HG02970 (cell line): ENCODE results near the gene UROC1.

Experiments used
- ATAC-seq: cut with Tn5 transposase; IDR thresholded peaks from one replicate; pipeline ENCODE4 v1.9.1; 2021; ENCODE audit warnings: mild to moderate bottlenecking, moderate library complexity, moderate number of reproducible peaks; ENCODE audit not compliant: unreplicated experiment, low FRiP score

Gene UROC1

DNA sequence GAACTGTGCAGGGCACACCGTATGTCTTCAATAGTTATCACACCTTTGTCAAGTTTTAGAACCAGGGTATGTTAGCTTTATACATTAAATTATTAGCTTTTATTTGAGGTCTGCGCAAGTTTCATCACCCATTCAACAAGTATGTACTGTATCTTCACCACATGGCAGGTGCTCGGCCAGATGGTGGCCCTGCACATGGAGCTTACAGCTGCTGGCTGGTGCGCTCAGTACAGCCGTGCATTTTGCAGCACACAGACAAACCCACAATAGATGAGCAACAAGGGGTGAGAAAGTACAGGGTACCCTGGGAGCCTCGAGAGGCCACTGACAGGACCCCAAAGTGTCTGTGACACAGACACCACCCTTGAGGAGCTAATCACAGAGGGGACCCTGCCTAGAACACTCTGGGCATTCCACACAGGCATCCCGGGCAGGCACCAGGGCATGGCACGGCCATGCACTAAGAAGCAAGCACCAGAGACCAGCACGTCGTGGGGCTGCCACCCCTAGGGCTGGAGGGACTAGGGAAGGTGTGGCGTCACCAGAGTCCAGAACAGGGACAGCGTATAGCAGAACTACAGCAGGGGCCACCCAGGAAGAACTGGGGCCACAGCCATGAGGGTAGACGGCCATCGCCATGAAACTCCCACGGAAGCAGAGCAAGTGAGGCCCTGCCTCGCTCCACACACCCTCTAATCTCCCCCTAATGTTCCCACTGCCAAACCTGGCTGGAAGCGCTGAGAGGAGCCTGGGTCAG is 69.3 kb downstream of the UROC1 start:
- no peak for ATAC-seq

DNA sequence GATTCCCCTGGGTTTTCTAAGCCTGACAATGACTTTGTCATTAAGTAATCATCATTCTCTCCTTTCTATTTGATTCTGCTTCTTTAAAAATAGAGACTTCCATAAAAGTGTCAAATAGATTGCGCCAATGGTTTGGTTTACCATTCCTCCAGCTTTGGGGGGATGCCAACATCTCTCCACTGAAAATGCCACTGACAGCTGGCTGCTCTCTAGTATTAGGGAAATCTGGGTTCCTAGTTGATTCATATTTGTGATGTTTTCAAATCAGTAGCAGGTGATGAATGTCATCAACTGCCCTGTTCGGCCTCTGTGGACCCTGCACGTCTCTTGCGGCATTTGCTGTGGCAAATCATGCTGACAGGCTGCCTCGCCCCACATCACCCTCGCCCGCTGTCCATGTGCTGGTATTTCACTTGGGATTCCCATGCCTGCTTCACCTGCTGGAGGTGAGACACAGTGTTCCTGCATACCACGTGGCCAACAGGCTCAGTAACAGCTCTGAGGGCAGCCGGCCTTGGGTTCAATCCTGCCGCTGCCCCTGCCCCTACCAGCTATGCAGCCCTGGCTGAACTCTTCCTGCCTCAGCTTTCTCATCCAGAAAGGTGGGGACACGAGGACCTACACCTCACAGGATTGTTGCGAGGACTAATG is 70.0 kb downstream of the UROC1 start:
- no peak for ATAC-seq

DNA sequence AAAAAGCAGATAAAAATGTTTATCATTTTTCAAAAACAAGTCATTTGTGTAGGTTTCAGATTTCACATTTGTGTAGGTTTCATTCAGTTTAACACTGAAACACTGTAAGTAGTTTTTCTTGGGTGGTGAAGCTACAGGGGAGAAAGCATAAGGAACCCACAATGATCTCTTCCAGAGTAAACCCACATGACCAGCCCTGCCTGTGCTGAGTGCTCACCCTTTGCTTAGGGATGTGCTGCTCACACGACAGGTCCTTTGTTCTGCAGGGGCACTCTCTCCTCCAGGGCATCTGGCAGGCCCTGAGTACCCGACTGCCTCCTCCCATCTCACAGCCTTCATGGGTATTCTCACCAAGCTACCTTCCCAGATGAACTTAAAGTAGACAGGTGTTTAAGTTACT is 70.8 kb downstream of the UROC1 start:
- ATAC-seq = no peak

DNA sequence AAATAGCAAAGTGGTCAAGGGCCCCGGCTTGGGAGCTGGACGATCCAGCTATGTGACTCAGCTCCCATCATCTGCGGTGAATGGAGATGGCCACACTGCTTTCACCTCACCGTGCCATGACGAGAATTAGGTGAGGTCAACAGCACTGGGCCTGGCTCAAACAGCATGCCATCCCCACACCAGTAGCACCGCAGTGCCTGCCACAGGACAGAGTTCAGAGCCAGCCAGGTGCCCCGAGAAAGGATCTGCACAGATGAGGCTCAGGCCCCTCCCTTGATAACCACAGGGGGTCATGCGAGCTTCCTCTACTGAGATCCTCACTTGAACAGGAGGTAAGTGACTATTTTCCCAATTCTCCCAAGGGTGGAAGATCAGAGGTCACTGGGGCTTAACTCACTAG is 71.3 kb downstream of the UROC1 start:
- no peak for ATAC-seq

DNA sequence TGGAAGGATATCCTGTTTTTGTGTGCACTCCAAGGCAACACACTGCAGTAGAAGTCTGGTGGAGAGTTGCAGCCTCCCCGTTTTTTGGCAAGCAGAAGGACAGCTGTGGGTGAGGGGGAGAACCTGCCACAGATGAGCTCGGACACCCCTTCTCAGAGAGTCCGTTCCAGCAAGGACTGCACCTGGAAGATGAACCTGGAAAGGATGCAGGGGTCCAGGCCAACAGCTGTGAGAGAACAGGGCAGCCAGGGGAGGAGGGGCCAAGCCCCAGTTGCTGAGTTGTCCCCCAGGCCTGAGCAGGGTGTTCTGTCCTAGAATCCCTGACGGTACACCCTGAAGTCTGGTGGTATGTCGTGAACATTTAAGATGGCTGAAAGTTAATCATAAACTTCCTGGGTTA is 72.1 kb downstream of the UROC1 start:
- no peak for ATAC-seq

- no peak for ATAC-seq
Measured at GRCh38 chr3:126442856-126443242, 74.7 kb downstream of the UROC1 start.

DNA sequence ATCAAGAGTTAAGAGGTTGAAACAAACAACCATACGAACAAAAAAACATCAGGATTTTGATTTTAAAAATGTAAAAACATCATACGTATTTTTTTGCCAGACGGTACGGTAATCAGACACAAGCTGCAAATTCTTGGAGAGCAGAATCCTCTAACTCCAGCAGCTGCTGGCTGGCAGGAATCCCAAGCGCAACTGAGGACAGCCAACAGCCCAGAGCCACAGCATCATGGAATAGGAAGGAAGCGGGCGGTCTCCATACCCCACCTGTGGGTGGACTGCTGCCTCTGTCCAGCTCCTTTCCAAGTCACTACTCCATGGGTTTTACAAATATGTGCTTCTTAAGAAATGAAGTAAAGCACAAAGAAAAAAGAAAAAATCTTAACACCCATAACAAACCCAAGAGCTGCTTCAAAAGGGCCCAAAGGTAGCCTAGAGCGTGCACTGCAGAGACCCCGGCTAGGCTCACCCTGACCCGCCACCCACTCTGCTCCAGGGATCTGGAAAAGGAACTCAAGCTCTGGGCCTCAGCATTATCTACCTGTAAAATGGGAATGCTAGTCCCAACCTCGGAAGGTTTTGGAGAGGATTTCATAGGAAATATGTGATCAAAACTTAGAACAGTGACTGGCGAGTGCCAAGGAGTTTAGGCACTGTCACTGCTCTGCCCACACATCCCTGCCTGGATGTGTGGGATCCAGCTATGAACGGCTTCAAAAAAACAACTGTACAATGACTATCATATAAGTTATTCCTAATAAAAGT is 75.3 kb downstream of the UROC1 start:
- no peak for ATAC-seq

DNA sequence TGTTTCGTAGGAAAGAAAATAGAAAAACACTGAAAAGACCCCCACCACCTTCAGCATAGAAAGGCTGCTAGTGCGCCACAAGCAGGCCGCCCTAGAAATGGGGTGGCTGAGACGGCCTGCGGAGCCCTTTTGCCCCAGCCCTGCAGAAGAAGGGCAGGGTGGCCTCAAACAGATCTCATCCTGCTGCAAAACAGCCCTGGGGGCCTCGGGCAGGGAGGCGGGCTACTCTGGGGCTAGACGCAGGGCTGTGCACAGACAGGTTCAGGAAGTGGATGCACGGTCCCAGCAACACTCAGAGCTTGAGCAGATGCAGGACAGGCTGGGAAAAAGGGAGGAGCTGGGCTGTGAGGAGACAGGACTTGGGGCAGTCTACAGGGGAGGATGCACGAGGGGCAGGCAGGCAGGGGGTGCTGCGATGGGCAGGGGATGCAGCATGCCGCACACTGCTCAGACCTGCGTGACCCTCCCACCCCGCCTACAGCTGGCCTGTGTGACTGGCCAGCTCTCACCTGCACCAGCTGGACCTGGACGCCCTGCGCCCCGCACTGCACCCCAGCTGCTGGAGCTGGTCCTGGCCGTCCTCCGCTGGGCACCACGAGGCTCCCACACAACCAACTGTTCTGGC is 76.2 kb downstream of the UROC1 start:
- no peak for ATAC-seq

- ATAC-seq = no peak
Measured at GRCh38 chr3:126440709-126440995, 76.9 kb downstream of the UROC1 start.

DNA sequence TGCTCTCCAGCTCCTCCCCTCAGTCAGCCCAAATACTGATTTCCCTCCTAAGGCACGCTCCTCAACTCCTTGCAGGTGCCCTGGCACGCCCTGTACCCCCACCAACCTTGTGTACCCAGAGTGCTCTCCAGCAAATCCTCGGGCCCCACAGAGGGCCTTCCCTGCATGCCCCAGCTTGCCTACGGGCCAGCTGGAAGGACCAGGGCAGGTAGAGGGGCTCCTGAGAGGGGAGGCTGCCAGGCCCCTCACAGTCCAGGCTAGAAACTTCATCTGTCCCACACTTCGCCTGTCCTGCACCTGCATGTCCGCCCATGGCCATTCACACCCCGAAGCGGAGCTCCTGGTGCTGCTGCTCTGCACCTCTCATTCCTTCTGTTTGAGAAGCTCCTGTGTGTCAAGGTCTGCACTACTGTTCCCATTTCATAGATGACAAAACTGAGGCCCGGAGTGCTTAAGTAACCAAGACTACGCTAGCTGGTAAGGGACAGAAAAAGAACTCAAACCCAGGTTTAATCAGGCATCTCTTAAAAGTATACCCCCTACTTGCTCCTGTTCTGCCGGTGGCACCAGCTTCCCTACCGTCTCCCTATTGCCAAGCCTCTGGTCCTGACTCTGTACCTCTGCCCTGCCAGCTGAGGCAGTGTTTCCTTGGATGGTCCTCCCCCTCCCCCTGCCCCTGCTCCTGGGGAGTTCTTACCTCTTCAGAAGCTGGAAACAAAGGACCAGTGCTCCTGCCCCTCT is 77.4 kb downstream of the UROC1 start:
- no peak for ATAC-seq

- ATAC-seq = no peak
Measured at GRCh38 chr3:126439346-126439967, 78.1 kb downstream of the UROC1 start.

- ATAC-seq = no peak
Measured at GRCh38 chr3:126438746-126439145, 78.8 kb downstream of the UROC1 start.

DNA sequence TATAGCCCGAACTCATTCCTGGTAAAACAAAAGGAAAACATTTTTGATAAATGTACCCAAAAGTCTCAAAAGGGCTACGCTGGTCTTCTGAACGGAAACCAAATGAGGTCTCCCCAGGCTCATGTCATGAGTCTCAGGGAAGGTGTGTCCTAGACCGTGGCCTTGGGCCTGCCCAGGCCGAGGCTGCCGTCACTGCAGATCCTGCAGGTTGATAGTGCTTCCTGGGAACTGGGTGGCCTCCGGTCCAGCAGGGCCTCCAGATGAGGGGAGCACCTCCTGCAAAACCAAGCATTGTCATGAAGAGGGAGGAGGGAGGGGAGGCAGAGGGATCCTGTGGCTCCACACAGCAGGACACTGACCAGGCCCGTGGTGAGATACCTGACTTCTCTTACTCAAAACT is 79.4 kb downstream of the UROC1 start:
- no peak for ATAC-seq

DNA sequence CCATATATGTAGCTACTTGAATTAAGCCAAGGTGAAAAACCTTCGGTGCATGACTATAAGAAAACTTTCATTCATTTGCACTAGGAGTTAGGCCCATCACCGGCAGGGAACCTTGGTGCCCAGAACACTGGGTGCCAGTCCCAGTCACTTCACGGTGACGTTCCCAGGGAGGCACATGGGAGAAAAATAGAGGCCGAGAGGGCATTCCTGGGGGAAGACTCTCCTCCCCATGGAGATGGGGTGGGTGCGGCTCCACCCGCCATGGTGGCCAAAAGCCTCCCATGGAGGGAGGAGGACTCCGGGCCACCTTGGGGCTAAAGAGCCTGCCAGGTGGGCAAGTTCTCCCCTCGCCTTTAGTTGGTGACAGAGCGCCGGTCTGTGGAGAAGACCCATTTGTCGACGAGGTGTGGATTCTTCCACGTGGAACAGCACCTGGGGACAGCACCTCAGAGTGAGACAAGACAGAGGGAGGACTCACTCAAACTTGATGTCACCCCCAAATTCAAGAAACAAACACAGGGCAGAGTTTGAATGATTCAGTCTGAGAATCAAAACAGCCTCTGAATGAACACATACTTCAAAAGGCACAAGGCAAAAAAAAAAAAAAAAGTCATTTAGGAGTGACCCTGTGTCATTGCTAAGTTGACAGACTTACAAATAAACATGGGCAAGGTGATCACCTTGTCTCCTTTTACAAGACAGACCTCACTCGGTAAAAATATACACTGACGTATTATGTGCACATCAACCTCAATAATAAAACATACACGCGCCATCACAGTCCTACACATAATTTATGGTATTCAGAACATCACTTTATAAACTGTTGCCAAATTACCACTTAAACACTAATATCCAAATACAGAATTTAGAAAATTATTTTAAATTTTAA is 80.5 kb downstream of the UROC1 start:
- ATAC-seq = no peak

DNA sequence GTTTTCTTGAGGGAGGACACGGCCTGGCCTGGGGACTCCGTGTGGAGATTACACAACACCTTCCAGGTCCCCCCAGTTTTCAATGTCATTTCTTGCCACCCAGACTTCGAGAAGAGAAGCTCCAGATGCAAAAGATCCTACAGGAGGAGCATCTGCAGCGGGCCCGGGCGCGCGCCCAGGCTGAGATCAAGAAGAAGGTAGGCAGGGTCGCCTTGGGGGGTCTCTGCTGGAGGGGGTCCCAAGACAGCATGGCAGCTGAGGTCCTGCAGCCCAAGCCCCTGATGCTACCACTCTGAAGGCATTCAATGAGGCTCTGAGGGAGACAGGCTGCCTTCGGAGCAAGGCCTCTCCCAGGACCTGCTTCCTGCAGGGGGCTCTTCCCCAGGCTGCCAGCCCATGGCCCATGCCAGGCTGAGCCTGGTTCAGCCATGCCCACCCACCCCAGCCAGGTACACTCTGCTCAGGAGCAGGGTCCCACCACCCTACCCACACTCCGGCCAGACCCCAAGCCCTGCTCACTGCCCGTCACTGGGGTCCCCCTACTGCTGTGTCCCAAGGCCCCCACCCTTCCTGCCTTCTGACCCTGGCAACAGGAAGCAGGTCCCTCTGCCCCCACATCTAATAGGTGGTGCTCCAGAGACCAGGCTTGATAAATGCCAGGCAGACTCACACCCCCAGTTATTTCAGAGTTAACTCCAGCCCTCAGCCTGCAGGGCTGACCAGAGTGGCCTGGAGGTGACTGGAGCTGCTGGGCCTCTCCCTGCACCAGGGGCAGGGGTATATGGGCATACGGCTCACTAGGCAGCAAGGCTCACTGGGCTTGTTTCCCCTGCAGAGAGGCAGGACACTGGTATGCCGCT is 81.9 kb downstream of the UROC1 start:
- ATAC-seq = no peak

- ATAC-seq = no peak
Measured at GRCh38 chr3:126434931-126435411, 82.6 kb downstream of the UROC1 start.

DNA sequence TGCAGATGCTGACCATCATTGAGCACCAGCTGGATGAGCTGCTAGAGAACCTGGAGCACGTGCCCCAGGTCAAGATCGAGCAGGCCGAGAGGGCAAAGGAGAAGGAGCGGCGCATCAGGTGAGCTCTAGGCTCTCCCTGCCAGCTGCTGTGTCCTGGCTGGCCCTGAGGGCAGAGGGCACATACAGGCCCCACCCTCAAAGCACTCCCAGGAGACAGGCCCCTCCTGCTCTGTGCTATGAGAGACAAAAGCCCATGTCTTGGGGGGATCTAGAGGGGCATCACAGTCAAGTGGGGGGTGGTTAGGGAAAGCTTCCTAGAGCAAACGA is 83.3 kb downstream of the UROC1 start:
- ATAC-seq = no peak

- no peak for ATAC-seq
Measured at GRCh38 chr3:126433496-126434263, 83.9 kb downstream of the UROC1 start.
